H9 (cell line): ENCODE results near the gene TMC4. TPM values are rescaled to one million over a fixed set of nuclear protein-coding genes. Genes with fewer than 3 reads are reported as not detected.
A peak's percentile ranks its signal among the peaks of the same experiment; 100 is the strongest.

ENCODE experiments used
- DNase-seq: peaks from one replicate; pipeline ENCODE4 v3.0.0-alpha.2; 2017
- H2AFZ ChIP-seq: one replicate; pipeline ENCODE4 v1.6.1; 2013; ENCODE audit warnings: mild to moderate bottlenecking, low read length, control low read depth, moderate library complexity
- H2AK5ac ChIP-seq: 2 replicates; pipeline ENCODE4 v1.6.1; 2013; ENCODE audit warnings: low read length, control low read depth, mixed read lengths; ENCODE audit not compliant: insufficient read length
- H2BK120ac ChIP-seq: one replicate; pipeline ENCODE4 v1.6.1; 2013; ENCODE audit warnings: low read depth, mild to moderate bottlenecking, low read length, control low read depth, inconsistent platforms; ENCODE audit not compliant: poor library complexity, severe bottlenecking
- H2BK12ac ChIP-seq: 2 replicates; pipeline ENCODE4 v1.6.1; 2013; ENCODE audit warnings: low read length, control low read depth, mixed read lengths, low read depth; ENCODE audit not compliant: insufficient read length
- H2BK15ac ChIP-seq: 2 replicates; pipeline ENCODE4 v1.6.1; 2013; ENCODE audit warnings: low read depth, low read length, control low read depth
- H2BK20ac ChIP-seq: one replicate; pipeline ENCODE4 v1.6.1; 2013; ENCODE audit warnings: low read depth, mild to moderate bottlenecking, low read length, control low read depth, inconsistent platforms; ENCODE audit not compliant: poor library complexity, severe bottlenecking
- H2BK5ac ChIP-seq: 2 replicates; pipeline ENCODE4 v1.6.1; 2013; ENCODE audit warnings: low read length, control low read depth, mixed read lengths; ENCODE audit not compliant: insufficient read length
- H3K14ac ChIP-seq: 2 replicates; pipeline ENCODE4 v1.6.1; 2013; ENCODE audit warnings: low read length, control low read depth; ENCODE audit not compliant: insufficient read depth
- H3K18ac ChIP-seq: 2 replicates; pipeline ENCODE4 v1.6.1; 2013; ENCODE audit warnings: low read depth, mild to moderate bottlenecking, mixed read lengths, low read length, control low read depth; ENCODE audit not compliant: insufficient read length
- H3K23ac ChIP-seq: 2 replicates; pipeline ENCODE4 v1.6.1; 2013; ENCODE audit warnings: low read length, control low read depth, mixed read lengths, low read depth; ENCODE audit not compliant: insufficient read length
- H3K23me2 ChIP-seq: 2 replicates; pipeline ENCODE4 v1.6.1; 2013; ENCODE audit warnings: low read depth, mild to moderate bottlenecking, mixed read lengths, low read length, control low read depth; ENCODE audit not compliant: insufficient read length, poor library complexity, severe bottlenecking
- H3K27ac ChIP-seq: 2 replicates; pipeline ENCODE4 v1.5.1; 2013; ENCODE audit warnings: low read length, control low read depth, mixed read lengths, low read depth; ENCODE audit not compliant: insufficient read length
- H3K27me3 ChIP-seq: 2 replicates; pipeline ENCODE4 v1.6.1; 2013; ENCODE audit warnings: low read length, control low read depth, inconsistent platforms; ENCODE audit not compliant: insufficient read depth
- H3K4ac ChIP-seq: 2 replicates; pipeline ENCODE4 v1.6.1; 2013; ENCODE audit warnings: low read depth, mild to moderate bottlenecking, control low read depth, inconsistent platforms, low read length, moderate library complexity
- H3K4me1 ChIP-seq: 2 replicates; pipeline ENCODE4 v1.6.1; 2013; ENCODE audit warnings: low read length, control low read depth, inconsistent platforms; ENCODE audit not compliant: insufficient read depth
- H3K4me2 ChIP-seq: 2 replicates; pipeline ENCODE4 v1.6.1; 2013; ENCODE audit warnings: low read length, control low read depth, mixed read lengths; ENCODE audit not compliant: insufficient read length, insufficient read depth
- H3K56ac ChIP-seq: 2 replicates; pipeline ENCODE4 v1.6.1; 2013; ENCODE audit warnings: low read depth, mild to moderate bottlenecking, mixed read lengths, low read length, control low read depth; ENCODE audit not compliant: insufficient read length
- H3K79me1 ChIP-seq: 2 replicates; pipeline ENCODE4 v1.6.1; 2013; ENCODE audit warnings: low read depth, mild to moderate bottlenecking, moderate library complexity, low read length, control low read depth, inconsistent platforms; ENCODE audit not compliant: insufficient read depth, poor library complexity, severe bottlenecking
- H3K79me2 ChIP-seq: 2 replicates; pipeline ENCODE4 v1.6.1; 2013; ENCODE audit warnings: low read length, control low read depth, inconsistent platforms; ENCODE audit not compliant: insufficient read depth
- H3K9ac ChIP-seq: 2 replicates; pipeline ENCODE4 v1.6.1; 2013; ENCODE audit warnings: low read length, control low read depth, mixed read lengths; ENCODE audit not compliant: insufficient read length; ENCODE audit errors: extremely low read depth
- H3K9me3 ChIP-seq: one replicate; pipeline ENCODE4 v1.6.1; 2013; ENCODE audit warnings: low read depth, low read length, inconsistent platforms; ENCODE audit not compliant: control insufficient read depth
- H3T11ph ChIP-seq: one replicate; pipeline ENCODE4 v1.6.1; 2013; ENCODE audit warnings: mild to moderate bottlenecking, low read length, control low read depth, inconsistent platforms
- H4K20me1 ChIP-seq: one replicate; pipeline ENCODE4 v1.6.1; 2013; ENCODE audit not compliant: control insufficient read depth, insufficient read length, insufficient read depth
- H4K5ac ChIP-seq: 2 replicates; pipeline ENCODE4 v1.6.1; 2013; ENCODE audit warnings: low read depth, mild to moderate bottlenecking, mixed read lengths, low read length, control low read depth; ENCODE audit not compliant: insufficient read length
- H4K8ac ChIP-seq: replicated peaks from 2 replicates; pipeline ENCODE4 v1.6.1; 2013; ENCODE audit warnings: low read length, control low read depth, mixed read lengths, low read depth; ENCODE audit not compliant: insufficient read length
- H4K91ac ChIP-seq: 2 replicates; pipeline ENCODE4 v1.6.1; 2013; ENCODE audit warnings: low read depth, mild to moderate bottlenecking, moderate library complexity, mixed read lengths, low read length, control low read depth; ENCODE audit not compliant: insufficient read length
- H3K27ac Mint-ChIP-seq, 3 experiments: 2 replicates in 2 of 3; 3 replicates in 1 of 3; pipeline ENCODE4 v1.8.0; 2020 to 2021; ENCODE audit warnings: mixed read lengths in 3 of 3, mild to moderate bottlenecking in 1 of 3, moderate library complexity in 1 of 3
- H3K27me3 Mint-ChIP-seq: 2 replicates; pipeline ENCODE4 v1.8.0; 2021; ENCODE audit warnings: low read depth, mild to moderate bottlenecking, moderate library complexity, mixed read lengths
- H3K36me3 Mint-ChIP-seq, 3 experiments: 2 replicates in 2 of 3; 3 replicates in 1 of 3; pipeline ENCODE4 v1.8.0; 2020 to 2021; ENCODE audit warnings: low read depth in 3 of 3, mixed read lengths in 3 of 3; ENCODE audit not compliant: insufficient read depth in 1 of 3
- H3K4me1 Mint-ChIP-seq, 2 experiments: 2 replicates each; pipeline ENCODE4 v1.8.0; 2020; ENCODE audit warnings: mixed read lengths in 2 of 2
- H3K4me3 Mint-ChIP-seq, 2 experiments: 2 replicates in 1 of 2; 3 replicates in 1 of 2; pipeline ENCODE4 v1.8.0; 2020 to 2021; ENCODE audit warnings: mild to moderate bottlenecking in 2 of 2, mixed read lengths in 2 of 2, moderate library complexity in 1 of 2
- H3K9me3 Mint-ChIP-seq, 2 experiments: 2 replicates in 1 of 2; 3 replicates in 1 of 2; pipeline ENCODE4 v1.8.0; 2020; ENCODE audit warnings: mild to moderate bottlenecking in 2 of 2, mixed read lengths in 2 of 2, moderate library complexity in 1 of 2
- WGBS: extraction: QIAGEN DNeasy Blood & Tissue Kit; methylation state at CpG from one replicate; pipeline ENCODE4 v1.1.7; 2013; ENCODE audit warnings: missing lambda C conversion rate, low lambda C conversion rate, mixed read lengths; ENCODE audit not compliant: insufficient read length; ENCODE audit errors: extremely low coverage; 5-methylcytosine and 5-hydroxymethylcytosine counted together
- total RNA-seq: library from RNA; stranded (reverse); gene quantifications from 2 replicates; pipeline ENCODE4 v1.2.1, GENCODE V29; 2021
- TF ChIP-seq, protein P1 (sequence below): fragments of 200-600 bp; sonication (generic); conservative IDR thresholded peaks from 3 replicates; pipeline ENCODE4 v1.8.0; 2021; ENCODE audit warnings: antibody characterized with exemption, mild to moderate bottlenecking

TMC4 gene
- total RNA-seq, 1 experiment from 2014 or later = 12.2 TPM

DNA sequence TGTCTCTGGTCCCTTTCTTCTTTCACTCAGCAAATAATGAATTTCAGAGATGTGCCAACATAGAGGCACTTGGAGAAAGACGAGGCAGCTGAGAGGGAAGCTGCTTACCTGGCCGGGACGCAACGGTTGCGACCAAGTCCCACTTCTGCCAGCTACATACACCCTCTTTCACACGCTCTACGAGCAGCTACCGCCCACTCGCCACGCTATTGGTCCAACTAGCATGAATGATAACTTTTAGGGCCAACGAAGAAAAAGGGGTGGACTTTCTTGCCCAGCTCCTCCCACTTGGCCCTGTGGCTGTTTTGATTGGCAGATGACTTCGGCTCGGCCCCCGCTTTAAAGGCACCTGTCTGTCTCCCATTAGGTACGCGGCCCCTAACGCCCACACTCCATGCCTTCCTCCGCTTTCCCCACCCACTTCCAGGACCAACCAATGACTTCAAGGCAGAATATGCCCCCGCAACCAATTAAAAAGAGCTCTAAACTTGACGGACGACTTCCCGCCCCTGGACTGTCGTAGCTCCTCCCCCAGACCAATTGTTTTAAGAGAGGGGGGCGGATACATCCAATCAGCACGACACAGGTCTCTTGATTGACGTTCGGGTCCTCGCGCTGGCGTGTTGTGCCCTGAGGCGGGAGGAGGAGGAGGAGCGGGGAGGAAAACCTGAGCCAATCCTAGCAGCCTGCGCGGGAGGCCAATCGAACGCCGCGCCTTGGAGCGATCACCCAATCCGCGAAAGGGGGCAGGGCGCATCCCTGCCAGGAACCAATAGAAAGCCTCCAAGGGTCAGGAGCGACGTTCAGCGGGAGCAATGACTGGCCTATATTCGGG lies 35.9 kb downstream of the TMC4 start:
- no peaks in the 10 kb centered on the region for H3K27me3 ChIP-seq
- H3K4me1 ChIP-seq = no peaks in the 10 kb centered on the region
- H3K79me2 ChIP-seq = peaks cover 24% of the 10 kb centered on the region; the same call in 1 of the 2 replicates
- WGBS = no CpG with 5 or more reads among the region's 46 CpGs
- peak overlapping the region; percentile 59 for H3K9ac ChIP-seq
- H4K91ac ChIP-seq = no peak overlapping the region
- no peak overlapping the region for H3K14ac ChIP-seq
- no peak overlapping the region for H4K5ac ChIP-seq
- Mint-ChIP-seq H3K27ac (peak overlapping the region; percentile 90 to 98 (median 93)), H3K27me3 (peaks cover 1% of the 10 kb centered on the region; the same call in 1 of the 2 replicates), H3K36me3 (peaks cover 23 to 52% (median 28%) of the 10 kb centered on the region in 3 experiments), H3K4me3 (peak overlapping the region; percentile 80 to 93), H3K4me1 (peaks cover 37 to 39% of the 10 kb centered on the region in 2 experiments), H3K9me3 (peaks cover 11 to 12% of the 10 kb centered on the region in 2 experiments)
- no peak overlapping the region for H2BK15ac ChIP-seq
- no peak overlapping the region for H2AFZ ChIP-seq
- no peak overlapping the region for H2BK5ac ChIP-seq
- H3T11ph ChIP-seq = no peak overlapping the region
- H4K20me1 ChIP-seq = peaks cover 3% of the 10 kb centered on the region
- no peak overlapping the region for H2BK120ac ChIP-seq
- H3K23ac ChIP-seq = no peak overlapping the region
- H3K4me2 ChIP-seq = peak overlapping the region; percentile 94
- H3K18ac ChIP-seq = no peak overlapping the region
- DNase-seq = peak; percentile 100
- no peak overlapping the region for H4K8ac ChIP-seq
- no peak overlapping the region for H3K4ac ChIP-seq
- no peak overlapping the region for H2BK20ac ChIP-seq
- no peak overlapping the region for H2AK5ac ChIP-seq
- H2BK12ac ChIP-seq = no peak overlapping the region
- TF ChIP-seq, protein P1, sequence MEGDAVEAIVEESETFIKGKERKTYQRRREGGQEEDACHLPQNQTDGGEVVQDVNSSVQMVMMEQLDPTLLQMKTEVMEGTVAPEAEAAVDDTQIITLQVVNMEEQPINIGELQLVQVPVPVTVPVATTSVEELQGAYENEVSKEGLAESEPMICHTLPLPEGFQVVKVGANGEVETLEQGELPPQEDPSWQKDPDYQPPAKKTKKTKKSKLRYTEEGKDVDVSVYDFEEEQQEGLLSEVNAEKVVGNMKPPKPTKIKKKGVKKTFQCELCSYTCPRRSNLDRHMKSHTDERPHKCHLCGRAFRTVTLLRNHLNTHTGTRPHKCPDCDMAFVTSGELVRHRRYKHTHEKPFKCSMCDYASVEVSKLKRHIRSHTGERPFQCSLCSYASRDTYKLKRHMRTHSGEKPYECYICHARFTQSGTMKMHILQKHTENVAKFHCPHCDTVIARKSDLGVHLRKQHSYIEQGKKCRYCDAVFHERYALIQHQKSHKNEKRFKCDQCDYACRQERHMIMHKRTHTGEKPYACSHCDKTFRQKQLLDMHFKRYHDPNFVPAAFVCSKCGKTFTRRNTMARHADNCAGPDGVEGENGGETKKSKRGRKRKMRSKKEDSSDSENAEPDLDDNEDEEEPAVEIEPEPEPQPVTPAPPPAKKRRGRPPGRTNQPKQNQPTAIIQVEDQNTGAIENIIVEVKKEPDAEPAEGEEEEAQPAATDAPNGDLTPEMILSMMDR = no peak
- H3K56ac ChIP-seq = no peak overlapping the region
- H3K79me1 ChIP-seq = peaks cover 17% of the 10 kb centered on the region
- H3K23me2 ChIP-seq = peaks cover 15% of the 10 kb centered on the region
- H3K9me3 ChIP-seq = peaks cover 4% of the 10 kb centered on the region
- H3K27ac ChIP-seq = no peak overlapping the region
